HepG2 (cell line): Measurements from ENCODE around the gene TBC1D7. TPM values are rescaled to one million over a fixed set of nuclear protein-coding genes. Genes with fewer than 3 reads are reported as not detected.

Source experiments
- EHMT2 ChIP-seq: fragments of 200-600 bp; sonication (generic); IDR thresholded peaks from 2 replicates; pipeline ENCODE4 v1.7.0; 2017; ENCODE audit warnings: antibody characterized with exemption, low read depth, low read length, borderline replicate concordance
- FOXK1 ChIP-seq: sonication (generic); formaldehyde crosslinking; IDR thresholded peaks from 2 replicates; pipeline ENCODE4 v1.4.0; 2020; ENCODE audit warnings: low read depth, missing genetic modification reagents, borderline replicate concordance
- FOXP4 ChIP-seq: sonication (generic); formaldehyde crosslinking; IDR thresholded peaks from 2 replicates; pipeline ENCODE4 v1.4.0; 2020; ENCODE audit warnings: missing genetic modification reagents
- HDAC6 ChIP-seq: fragments of 200-600 bp; sonication (generic); IDR thresholded peaks from 2 replicates; pipeline ENCODE4 v1.7.0; 2017; ENCODE audit warnings: mild to moderate bottlenecking, antibody characterized with exemption, low read length, low read depth
- HNRNPH1 ChIP-seq: fragments of 200-400 bp; formaldehyde crosslinking; optimal IDR thresholded peaks from 2 replicates; pipeline ENCODE3; 2017; ENCODE audit warnings: mild to moderate bottlenecking, low read depth, low read length
- HOXA3 ChIP-seq: sonication (generic); formaldehyde crosslinking; IDR thresholded peaks from 2 replicates; pipeline ENCODE4 v1.5.0; 2020; ENCODE audit warnings: missing genetic modification reagents
- JUND ChIP-seq: sonication (generic); formaldehyde crosslinking; IDR thresholded peaks from 2 replicates; pipeline ENCODE4 v1.8.0; 2022; ENCODE audit warnings: mild to moderate bottlenecking, missing genetic modification reagents
- KDM1A ChIP-seq: IDR thresholded peaks from 2 replicates; pipeline ENCODE4 v1.6.1; 2016; ENCODE audit warnings: missing compliant biosample characterization
- SATB2 ChIP-seq: sonication (generic); formaldehyde crosslinking; IDR thresholded peaks from 2 replicates; pipeline ENCODE4 v1.5.0; 2020; ENCODE audit warnings: missing genetic modification reagents
- ZNF232 ChIP-seq: sonication (generic); formaldehyde crosslinking; IDR thresholded peaks from 2 replicates; pipeline ENCODE4 v1.4.0; 2020; ENCODE audit warnings: missing genetic modification reagents, borderline replicate concordance
- ZNF275 ChIP-seq: sonication (generic); formaldehyde crosslinking; IDR thresholded peaks from 2 replicates; pipeline ENCODE4 v1.8.0; 2022; ENCODE audit warnings: missing genetic modification reagents, mild to moderate bottlenecking, inconsistent platforms, borderline replicate concordance
- ZNF34 ChIP-seq: sonication (generic); formaldehyde crosslinking; IDR thresholded peaks from 2 replicates; pipeline ENCODE4 v1.4.0; 2020; ENCODE audit warnings: mild to moderate bottlenecking, missing genetic modification reagents, borderline replicate concordance
- ZNF407 ChIP-seq: sonication (generic); formaldehyde crosslinking; IDR thresholded peaks from one replicate; pipeline ENCODE4 v1.5.1; 2020; ENCODE audit warnings: mild to moderate bottlenecking, missing genetic modification reagents; ENCODE audit errors: not compliant biosample characterization
- ZNF552 ChIP-seq: sonication (generic); formaldehyde crosslinking; IDR thresholded peaks from 2 replicates; pipeline ENCODE4 v1.9.0; 2022; ENCODE audit warnings: missing genetic modification reagents, mild to moderate bottlenecking, borderline replicate concordance
- ZNF879 ChIP-seq: sonication (generic); formaldehyde crosslinking; IDR thresholded peaks from 2 replicates; pipeline ENCODE4 v1.8.1; 2023; ENCODE audit warnings: missing genetic modification reagents
- ZSCAN22 ChIP-seq: sonication (generic); formaldehyde crosslinking; IDR thresholded peaks from 2 replicates; pipeline ENCODE4 v1.4.0; 2020; ENCODE audit warnings: mild to moderate bottlenecking, missing genetic modification reagents
- polyA plus RNA-seq, 8 experiments: library from polyadenylated mRNA; depleted of rRNA in 3 of 8; stranded (reverse) in 7 of 8; unstranded in 1 of 8; fragments of >200 nt; fragmentation: Illumina TruSeq in 4 of 8; extraction: Trizol in 4 of 8; gene quantifications; 2 replicates each; pipeline versions ENCODE4 v1.2.1 to v1.2.3, GENCODE V29; 2011 to 2016; ENCODE audit warnings: low read depth in 4 of 8, missing spikeins in 1 of 8, mixed read lengths in 1 of 8; ENCODE audit not compliant: insufficient read depth in 1 of 8
- total RNA-seq, 5 experiments: library from RNA; depleted of rRNA; stranded (reverse); fragments of >200 nt; fragmentation: Illumina TruSeq; extraction: Trizol; gene quantifications; 2 replicates each; pipeline ENCODE4 v1.2.3, GENCODE V29; 2016; ENCODE audit warnings: low read depth in 1 of 5

TBC1D7 gene
- total and polyA plus RNA-seq, 2 of the 13 experiments (the other 11 are each of a cell fraction or from before 2014, with no cell fraction given), result 23.3 to 30.8 TPM

- no peak; the same call in 1 of the 2 replicates for TF ChIP-seq ZNF232 (CRISPR knock-in tag)
- TF ChIP-seq ZNF879 (CRISPR knock-in tag), result no peak
- TF ChIP-seq ZNF407 (CRISPR knock-in tag), result no peak
- peak; percentile 59; the same call in 1 of the 2 replicates for TF ChIP-seq FOXK1
- TF ChIP-seq FOXP4 (CRISPR knock-in tag), result no peak
- 0 out of 2 replicates have a peak, but pooled peaks have one; percentile 7 for TF ChIP-seq ZSCAN22 (CRISPR knock-in tag)
- peak; percentile 76 for TF ChIP-seq HOXA3 (CRISPR knock-in tag)
- TF ChIP-seq HDAC6, result no peak
- TF ChIP-seq HNRNPH1, result no peak
- TF ChIP-seq EHMT2, result no peak
- TF ChIP-seq KDM1A (CRISPR knock-in tag), result 0 out of 2 replicates have a peak, but pooled peaks have one; percentile 31
- no peak for TF ChIP-seq ZNF552 (CRISPR knock-in tag)
- TF ChIP-seq SATB2 (CRISPR knock-in tag), result no peak; the same call in 1 of the 2 replicates
- no peak for TF ChIP-seq ZNF34 (CRISPR knock-in tag)
- no peak for TF ChIP-seq ZNF275
- no peak for TF ChIP-seq JUND
Measured at GRCh38 chr6:13328076-13328874, at the start of gene TBC1D7 (continued).
